ENCODE measurements around the gene TMEFF2. TPM values are rescaled to one million over a fixed set of nuclear protein-coding genes. Genes with fewer than 3 reads are reported as not detected.

TMEFF2 gene
- total RNA-seq, 1 donor from 2014 or later: 0.10 TPM

DNA sequence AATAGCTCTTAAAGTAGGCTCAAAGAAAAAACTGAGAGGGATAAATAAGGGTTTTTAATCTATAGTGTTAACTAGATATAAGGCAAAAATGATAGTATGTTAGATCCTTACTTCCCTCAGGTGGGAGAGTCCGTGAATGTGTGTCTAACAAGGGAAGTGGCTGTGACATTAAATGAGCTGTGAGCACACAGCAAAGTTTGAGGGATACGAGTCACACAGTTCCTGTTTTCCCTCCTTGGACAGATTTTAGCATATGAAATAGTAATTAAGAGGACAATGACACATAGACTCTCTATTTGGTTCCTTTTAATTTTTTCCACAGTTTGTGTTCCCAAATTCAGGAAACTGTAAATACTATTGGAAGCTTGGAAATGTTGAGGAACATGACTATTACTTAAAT, 199.4 kb downstream of the TMEFF2 start:
- ATAC-seq (peak; percentile 41), DNase-seq (no peak)
- intact Hi-C loops (cut with micrococcal nuclease): no loop called here

DNA sequence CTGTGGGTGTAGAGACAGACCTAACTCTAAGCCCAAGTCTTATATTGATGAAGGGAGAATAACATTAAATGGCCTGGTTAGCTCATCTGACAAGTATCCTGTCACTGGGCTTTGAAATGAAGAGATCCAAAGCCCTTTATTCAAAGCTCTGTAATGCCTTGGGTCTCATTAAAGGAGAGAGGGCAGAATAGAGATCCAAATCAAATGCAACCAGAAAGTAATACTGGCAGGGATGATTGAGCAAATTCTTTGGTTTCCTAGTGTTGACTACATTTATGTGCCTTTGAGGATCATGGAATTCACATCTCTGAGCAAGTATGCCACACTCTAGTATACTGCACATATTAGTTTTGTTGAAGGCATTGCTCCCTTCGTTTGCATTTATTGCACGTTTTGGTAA, 200.0 kb downstream of the TMEFF2 start:
- DNase-seq: no peak
- ATAC-seq: no peak
- intact Hi-C loops (cut with micrococcal nuclease): no loop called here

DNA sequence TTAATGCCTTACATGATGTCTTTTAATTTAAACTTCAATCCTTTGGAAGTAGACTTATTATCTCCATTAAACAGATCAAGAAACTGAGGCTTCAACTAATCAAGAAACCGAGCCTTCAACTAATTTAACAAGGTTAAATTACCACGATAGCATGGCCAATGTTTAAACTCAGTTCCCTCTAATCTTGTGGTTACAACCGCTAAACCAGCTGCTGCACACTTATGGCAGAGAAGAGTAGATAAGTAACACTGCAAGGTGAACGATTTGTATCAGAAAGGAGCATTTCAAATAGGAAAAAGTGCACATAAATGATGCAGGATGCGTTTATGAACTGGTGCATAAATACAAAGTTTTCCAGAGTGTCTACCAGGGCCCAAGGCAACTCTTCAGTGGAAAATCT, 203.3 kb downstream of the TMEFF2 start:
- DNase-seq: no peak
- ATAC-seq: no peak
- intact Hi-C loops (cut with micrococcal nuclease): no loop called here

DNA sequence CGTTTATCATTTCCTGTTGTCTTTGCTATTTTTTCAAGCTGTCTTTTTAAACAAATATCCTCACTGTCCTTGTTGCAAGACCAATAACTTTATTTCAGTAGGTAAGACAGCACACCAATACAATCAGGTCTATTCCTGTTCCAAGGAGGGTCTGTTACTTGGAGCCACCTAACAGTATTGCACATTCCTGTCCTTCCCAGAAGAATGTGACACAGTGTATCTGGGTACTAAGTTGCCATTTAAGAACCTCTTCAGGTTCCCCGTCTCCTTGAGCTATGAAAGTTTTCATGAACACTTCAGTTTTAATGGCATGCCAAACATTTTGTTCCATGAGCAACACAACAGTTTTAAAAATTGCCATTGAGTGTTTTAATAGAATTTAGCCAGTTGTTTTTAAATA, 209.0 kb downstream of the TMEFF2 start:
- intact Hi-C loops (cut with micrococcal nuclease): no loop called here
- DNase-seq (no peak), ATAC-seq (no peak)

DNA sequence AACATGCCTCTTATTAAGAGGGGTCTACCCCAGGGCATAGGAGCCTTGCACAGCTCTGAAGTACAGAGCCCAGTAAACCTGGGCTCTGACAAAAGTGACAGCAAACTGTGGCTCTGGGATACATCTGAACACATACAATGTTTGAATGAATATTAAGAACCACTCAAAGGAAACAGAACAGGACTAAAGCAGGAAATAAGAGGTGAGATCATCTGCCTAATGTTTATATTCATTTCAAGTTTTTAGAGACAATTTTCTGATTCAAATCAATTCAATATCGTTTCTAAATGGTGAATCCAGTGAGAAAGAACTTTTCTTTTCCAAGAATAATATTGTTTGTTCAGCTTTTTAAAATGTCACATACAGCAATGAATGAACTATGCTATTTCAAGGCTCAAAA, 211.1 kb downstream of the TMEFF2 start:
- intact Hi-C loops (cut with micrococcal nuclease): no loop called here
- DNase-seq (no peak), ATAC-seq (no peak)

DNA sequence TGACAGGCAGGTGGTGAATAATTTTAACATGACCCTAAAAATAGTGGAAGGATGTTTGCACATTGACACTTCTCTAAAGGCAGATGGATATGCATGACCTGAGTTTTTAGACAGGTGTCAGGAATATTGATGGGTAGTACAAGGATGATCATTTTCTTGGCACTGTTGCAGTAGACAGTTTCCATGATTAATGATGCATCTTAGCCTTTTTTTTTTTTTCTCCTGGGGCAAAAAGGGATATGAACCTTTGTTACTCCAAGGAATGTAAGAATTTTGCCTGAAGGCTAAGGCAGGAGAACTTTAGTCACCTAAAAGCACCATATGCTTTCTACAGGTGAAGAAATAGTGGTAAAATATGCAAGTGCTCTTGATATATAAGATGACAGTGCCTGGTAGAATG, 211.5 kb downstream of the TMEFF2 start:
- DNase-seq: no peak
- no peak for ATAC-seq
- intact Hi-C loops (cut with micrococcal nuclease): no loop called here

DNA sequence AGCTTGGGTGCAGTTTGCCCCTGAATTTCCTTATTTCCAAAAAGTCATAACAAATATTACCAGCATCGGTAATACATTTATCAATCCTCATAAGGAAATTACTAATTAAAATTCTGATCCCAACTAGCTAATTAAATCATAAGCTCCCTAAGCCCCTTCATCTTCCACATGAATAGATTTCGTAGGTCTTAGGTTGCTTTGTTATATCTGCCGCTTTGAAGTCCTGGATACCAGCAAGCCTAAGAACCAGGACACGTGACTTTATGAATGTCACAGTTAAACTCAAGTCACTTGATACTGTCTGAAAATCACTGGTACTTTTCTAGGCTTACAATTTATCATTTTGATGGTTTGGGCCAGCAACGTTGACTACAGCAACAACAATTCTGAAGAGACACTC, 213.0 kb downstream of the TMEFF2 start:
- intact Hi-C loops (cut with micrococcal nuclease): no loop called here
- DNase-seq (no peak), ATAC-seq (no peak)

DNA sequence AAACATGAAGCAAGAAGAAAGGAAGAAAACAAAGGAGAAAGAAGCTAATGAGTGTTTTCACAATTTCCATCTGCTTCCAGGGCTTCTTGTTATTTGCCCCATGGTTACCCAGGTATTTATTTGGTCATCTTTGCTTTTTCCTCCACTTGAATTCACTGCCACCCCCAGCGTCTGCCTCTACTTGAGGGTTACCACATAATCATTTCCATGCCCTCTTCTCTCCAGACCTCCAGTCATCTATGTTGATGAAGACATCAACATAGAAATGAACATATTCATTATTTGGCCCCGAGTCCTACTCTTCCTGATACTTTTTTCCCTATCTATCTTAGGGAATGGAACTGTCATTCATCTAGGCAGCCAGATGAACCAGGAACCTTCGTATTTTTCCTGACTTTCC, 214.2 kb downstream of the TMEFF2 start:
- ATAC-seq (no peak), DNase-seq (no peak)
- intact Hi-C loops (cut with micrococcal nuclease): no loop called here

DNA sequence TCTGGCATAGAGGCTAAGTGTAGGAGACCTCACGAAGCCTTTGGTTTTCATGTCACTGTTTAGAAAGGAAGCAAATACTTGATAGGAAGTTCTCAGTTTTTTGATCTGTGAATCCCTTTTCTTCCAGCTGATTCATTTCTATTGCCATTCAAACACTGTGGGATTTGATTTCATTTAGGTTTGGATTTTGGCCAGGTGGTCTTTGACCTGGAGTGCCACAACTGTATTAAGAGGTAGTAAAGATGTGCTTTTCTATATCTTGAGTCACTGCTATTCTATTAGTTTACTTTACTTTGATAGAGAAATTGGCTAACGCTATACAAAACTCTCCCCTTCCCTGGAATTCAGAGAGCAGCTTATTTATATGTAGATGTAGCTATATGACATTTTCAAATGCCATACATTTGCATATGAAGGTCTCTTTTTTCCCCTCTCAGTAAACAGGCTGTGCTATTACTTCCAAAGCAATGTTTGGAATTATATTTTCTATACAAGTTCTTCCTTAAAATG, 215.5 kb downstream of the TMEFF2 start:
- intact Hi-C loops (cut with micrococcal nuclease): no loop called here
- no peak for ATAC-seq
- no peak for DNase-seq

DNA sequence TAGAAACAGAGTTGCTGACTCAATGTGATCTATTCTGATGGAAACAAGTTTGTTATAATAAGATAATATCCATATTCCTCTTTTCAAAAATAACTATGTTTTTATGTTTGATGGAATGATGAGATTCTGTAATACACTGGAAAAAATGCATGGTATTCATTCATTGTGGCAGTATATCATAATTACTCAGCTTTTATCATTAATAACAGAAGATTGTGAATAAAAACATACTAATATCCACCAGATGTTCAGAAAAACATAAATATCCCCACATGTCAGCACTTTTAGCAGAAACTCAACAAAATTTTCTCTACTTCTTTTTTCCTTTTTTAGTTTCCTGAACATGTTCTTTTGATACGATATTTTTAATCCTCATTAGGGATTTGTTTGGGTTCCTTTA, 217.0 kb downstream of the TMEFF2 start:
- no peak for ATAC-seq
- intact Hi-C loops (cut with micrococcal nuclease): no loop called here
- DNase-seq: no peak

DNA sequence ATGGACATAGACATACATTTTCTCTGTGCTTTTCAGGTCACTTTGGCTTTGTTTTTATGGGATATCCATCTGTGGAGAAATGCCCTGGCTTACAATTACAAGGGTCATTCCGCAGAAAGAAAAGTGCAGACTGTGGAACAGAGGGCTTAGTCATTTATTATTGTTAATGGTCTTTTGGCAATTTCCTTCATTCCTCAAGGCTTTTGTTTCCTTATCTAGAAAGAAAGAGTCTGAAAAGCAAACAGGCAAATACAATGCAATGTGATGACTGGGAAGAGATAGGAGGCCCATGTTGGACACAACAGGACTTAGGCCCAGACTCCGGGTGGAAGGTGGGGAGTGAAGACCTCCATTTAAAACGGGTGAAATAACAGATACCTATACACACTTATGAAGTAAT, 218.3 kb downstream of the TMEFF2 start:
- intact Hi-C loops (cut with micrococcal nuclease): no loop called here
- ATAC-seq (no peak), DNase-seq (no peak)

DNA sequence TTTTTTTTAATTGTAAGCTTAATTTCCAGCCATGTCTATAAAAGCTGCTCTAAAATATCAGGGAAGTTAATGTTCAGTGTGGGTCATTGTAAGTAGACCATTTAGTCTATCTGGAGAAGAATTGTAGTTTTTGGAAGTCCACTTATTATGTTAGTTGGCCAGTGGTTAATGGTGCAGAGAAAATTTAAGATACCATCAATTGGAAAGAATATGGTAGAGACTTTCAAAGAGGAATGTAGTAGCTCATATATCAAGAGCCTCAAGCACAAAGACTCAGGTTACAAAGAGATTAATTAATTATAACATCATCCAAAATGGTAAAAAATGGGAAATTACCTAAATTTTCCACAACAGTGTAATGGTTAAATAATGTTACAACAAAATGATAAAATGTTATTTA, 220.1 kb downstream of the TMEFF2 start:
- ATAC-seq (no peak), DNase-seq (no peak)
- intact Hi-C loops (cut with micrococcal nuclease): no loop called here

DNA sequence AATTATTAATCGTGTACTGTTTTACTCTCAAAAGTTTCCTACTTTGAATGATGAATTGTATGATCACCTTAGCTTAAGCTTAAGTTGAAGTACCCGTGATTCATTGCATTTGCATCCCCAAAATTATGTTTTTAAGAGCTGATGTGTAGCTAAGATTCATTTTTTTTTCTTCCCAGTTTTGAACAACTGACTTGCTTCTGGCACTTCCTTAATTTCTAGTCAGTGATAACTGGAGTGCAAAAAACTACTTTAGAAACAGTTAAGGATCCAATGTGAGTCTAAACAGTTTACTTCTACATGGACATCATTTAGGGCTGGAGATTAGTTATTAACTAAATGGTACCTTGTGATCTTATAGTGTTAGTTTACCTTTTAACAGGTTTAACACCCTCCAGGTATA, 223.9 kb downstream of the TMEFF2 start:
- no peak for DNase-seq
- intact Hi-C loops (cut with micrococcal nuclease): no loop called here
- no peak for ATAC-seq

DNA sequence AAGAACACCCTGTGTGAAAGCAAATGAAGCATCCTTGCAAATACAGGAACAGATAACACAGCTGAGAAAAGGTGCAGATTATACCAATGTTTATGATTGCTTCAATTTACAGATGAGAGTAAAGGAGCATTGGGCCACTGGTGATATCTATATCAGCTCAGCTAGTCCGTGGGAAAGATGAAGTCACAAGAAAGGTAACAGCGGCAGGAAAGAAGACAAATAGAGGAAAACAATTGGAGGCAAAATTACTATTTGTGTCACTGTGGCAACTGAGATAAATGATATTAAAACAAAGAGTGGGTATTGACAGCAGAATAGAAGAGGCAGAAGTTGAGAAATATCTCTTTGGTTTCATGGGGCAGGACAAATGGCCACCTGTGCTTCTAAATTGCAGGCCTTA, 226.6 kb downstream of the TMEFF2 start:
- DNase-seq (no peak), ATAC-seq (no peak)
- intact Hi-C loops (cut with micrococcal nuclease): no loop called here

DNA sequence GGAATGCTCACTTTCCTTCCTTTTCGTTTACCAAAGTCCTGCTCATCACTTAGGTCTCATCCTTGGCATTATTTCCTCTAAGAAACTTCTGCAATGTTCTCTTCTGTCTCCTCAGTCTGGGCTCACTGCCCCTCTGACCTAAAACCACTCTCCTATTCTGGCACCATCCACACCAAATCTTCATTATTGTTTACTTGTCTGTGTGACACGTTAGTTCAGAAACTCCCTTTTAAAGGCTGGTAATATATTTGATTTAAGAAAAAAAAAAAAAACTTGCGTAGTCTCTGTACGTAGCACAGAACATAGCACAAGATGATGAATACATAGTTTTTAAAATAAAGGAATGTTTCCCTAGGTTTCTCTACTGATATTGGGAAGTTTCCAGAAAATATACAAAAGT, 229.0 kb downstream of the TMEFF2 start:
- ATAC-seq (no peak), DNase-seq (no peak)
- intact Hi-C loops (cut with micrococcal nuclease): no loop called here

DNA sequence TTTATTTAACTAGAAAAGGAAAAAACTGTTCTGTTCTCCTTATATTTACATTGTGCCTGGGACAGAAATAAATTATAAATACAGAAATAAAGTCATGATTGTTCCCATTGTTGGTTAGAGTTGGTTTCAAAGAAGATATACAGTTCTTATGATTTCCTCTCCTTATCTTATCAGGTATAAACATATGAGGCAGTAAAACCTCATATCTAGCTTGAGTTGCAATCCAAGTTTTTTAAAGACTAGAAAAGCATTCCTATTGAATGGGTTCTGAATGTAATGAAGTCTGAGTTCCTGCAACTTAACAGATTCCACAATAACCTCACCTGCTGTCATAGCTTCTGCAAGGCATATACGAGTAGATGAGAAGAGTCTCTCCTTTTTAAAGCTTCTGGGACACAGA, 233.2 kb downstream of the TMEFF2 start:
- DNase-seq (no peak), ATAC-seq (no peak)
- intact Hi-C loops (cut with micrococcal nuclease): no loop called here

DNA sequence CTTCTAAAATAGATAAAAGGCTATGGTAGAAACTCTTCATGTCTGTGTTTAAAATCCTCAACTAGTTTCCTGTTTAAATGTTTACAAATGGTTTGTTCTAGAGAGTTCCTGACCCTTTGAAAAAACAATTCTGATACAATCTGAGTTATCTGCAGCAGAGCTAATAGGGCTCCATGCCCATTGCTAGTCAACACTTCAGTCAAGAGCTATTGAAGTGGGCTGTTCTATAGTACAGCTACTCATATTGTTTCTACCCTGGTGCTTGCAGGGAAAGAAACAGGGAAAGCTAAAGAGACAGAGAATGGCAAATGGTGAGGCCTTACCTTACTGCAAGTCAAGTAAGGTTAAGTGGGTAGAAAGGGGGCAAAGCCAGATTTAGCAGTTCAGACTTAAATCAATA, 235.5 kb downstream of the TMEFF2 start:
- DNase-seq: no peak
- ATAC-seq: peak; percentile 41
- intact Hi-C loops (cut with micrococcal nuclease): no loop called here

DNA sequence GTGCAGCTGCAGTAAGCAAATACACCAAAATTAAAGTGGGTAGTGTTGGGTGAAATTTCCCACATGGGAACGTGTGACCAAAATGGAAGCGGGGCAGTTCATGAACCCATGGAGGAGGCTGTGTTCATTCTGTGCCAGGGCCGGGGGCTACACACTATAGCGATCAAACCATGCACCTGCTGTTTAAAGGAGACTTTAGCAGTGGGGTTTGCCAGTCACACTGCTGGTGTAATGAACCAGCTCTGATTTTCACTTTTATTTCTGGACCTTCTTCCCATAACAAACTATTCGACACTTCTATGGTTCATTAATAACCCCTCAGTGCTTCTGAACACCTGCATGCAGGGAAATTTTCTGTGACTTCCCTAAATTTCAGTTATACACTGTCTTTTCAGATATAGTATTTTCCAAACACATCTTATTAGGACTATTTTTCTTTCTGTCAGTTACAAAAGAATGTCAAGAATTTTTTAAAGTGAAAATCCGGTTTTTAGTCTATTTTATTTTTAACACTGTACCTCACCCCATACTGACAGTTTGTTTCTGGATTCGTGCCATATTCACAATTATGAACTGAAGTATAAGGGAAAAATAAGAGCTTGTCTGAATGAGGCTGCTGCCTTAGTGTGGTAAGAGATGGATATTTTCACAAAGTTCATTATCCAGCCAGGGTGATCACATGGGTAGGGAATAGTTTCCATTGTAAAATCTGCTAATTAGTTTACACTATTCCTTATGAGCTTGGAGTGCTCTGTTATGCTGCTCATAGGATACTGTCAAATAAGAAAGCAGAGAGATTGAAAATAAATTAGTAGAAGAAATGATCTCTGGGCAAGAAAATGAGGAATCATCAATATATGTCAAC, 236.5 kb downstream of the TMEFF2 start:
- intact Hi-C loops (cut with micrococcal nuclease): no loop called here
- ATAC-seq (no peak), DNase-seq (no peak)

DNA sequence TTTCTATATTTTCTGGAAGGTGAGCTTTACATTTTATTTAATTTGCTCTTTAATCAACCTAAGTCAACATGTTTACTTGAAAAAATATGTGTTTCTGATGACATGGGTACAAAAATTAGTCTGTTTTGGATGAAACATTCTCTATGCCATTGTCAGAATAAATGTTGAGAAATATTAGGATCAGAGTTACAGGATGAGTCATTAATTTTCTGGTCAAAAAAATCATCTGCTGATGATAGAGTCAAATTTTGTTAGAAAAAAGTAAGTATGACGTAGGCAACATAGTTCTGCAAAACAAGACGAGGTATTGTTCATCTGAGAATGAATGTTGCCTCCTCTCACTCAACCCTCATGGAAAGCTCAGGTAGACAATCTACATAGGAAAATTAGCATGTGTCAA, 240.3 kb downstream of the TMEFF2 start:
- ATAC-seq: no peak

DNA sequence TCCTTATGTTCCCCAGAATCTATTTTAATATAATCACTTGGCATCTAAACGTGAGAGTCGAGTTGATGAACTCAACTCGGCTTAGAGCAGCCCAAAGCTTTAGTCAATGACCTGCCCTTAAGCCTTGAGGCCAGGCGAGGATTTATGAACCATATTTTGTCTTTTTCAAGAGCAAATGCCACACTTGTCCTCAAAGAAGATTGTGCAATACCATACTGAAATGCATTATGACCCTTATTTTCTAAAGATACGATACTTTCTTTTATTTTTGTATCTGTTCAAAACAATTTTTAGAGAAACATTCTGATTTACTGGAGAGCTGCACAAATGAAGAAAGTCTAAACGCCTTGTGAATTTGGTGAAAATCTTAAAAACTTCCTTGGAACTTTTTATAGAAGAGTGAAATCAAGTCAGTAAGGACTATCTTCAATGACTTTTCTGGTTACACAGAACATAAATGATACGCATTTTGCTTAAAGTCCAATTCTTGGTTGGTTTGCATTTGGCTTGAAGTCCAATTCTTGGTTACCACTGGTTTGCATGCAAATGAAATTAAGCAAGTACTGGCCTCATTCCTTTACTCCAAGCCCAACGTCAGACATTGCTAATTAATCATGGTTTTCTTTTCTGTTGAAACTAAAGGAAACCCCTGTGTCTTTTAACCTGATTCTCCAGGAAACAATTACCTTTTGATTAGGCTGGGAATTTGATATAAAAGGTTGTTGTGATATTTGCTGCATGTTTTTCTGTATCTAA, 242.0 kb downstream of the TMEFF2 start:
- ATAC-seq: no peak
- DNase-seq: no peak
- intact Hi-C loops (cut with micrococcal nuclease): no loop called here

More for the DNA sequence above, 240.3 kb downstream of the TMEFF2 start:
- intact Hi-C loops (cut with micrococcal nuclease): no loop called here
- DNase-seq: no peak

DNA sequence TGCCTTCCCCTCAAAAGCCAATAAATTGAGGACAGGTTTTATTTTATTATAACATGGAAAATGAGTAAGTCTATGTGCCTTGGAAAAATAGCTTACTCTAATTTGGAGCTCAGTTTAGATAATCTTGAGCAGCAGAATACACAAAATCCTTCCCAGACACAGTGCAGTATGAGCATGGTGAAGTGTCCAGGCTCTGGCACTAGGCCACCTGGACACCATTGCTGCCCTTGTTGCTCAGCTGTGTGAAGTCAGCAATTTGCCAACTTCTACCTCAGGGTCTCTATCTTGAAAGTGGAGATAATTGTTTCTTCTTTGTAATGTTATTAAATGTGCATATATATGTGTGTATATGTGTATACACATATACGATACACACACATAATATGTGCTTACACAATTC, 242.9 kb downstream of the TMEFF2 start:
- DNase-seq: peak; percentile 40
- ATAC-seq: peak; percentile 57
- intact Hi-C loops (cut with micrococcal nuclease): no loop called here

Measured in left ventricle myocardium superior (tissue), 1 donor.